ENCODE measurements around the gene PIK3CB.

DNA sequence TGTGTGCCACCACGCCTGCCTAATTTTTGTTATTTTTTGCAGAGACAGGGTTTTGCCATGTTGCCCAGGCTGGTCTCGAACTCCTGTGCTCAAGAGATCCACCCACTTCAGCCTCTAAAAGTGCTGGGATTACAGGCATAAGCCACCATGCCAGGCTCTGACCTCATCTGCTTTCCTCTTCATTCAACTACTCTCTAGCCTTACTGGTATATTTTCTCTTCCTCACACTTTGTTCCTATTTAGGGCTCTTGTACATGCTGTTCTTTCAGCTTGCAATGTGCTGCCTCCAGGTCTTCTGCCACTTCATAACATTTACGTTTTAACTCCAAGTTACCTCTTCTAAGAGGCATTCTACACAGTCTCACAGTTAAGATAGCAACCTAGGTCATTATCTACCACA lies 34.9 kb downstream of the PIK3CB start:
- TF ChIP-seq JUND (IDR thresholded peaks at IDR 0.05) = no peak
- no peak for TF ChIP-seq POLR2AphosphoS5 (IDR thresholded peaks at IDR 0.05; ENCODE audit: low read depth, low read length)
- no peak for TF ChIP-seq GABPA (IDR thresholded peaks at IDR 0.05; ENCODE audit: low read depth)
- TF ChIP-seq, protein P1, sequence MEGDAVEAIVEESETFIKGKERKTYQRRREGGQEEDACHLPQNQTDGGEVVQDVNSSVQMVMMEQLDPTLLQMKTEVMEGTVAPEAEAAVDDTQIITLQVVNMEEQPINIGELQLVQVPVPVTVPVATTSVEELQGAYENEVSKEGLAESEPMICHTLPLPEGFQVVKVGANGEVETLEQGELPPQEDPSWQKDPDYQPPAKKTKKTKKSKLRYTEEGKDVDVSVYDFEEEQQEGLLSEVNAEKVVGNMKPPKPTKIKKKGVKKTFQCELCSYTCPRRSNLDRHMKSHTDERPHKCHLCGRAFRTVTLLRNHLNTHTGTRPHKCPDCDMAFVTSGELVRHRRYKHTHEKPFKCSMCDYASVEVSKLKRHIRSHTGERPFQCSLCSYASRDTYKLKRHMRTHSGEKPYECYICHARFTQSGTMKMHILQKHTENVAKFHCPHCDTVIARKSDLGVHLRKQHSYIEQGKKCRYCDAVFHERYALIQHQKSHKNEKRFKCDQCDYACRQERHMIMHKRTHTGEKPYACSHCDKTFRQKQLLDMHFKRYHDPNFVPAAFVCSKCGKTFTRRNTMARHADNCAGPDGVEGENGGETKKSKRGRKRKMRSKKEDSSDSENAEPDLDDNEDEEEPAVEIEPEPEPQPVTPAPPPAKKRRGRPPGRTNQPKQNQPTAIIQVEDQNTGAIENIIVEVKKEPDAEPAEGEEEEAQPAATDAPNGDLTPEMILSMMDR (IDR thresholded peaks at IDR 0.05) = no peak
- TF ChIP-seq SMC3 (IDR thresholded peaks at IDR 0.05; ENCODE audit: low read depth, low read length) = no peak
- TF ChIP-seq EP300 (IDR thresholded peaks at IDR 0.05; ENCODE audit: borderline replicate concordance in 1 of 2, low read depth in 1 of 2, low read length in 1 of 2) = no peak
- no peak for TF ChIP-seq EZH2phosphoT487 (IDR thresholded peaks at IDR 0.05; ENCODE audit: borderline replicate concordance, low read depth)
- TF ChIP-seq, protein P2, sequence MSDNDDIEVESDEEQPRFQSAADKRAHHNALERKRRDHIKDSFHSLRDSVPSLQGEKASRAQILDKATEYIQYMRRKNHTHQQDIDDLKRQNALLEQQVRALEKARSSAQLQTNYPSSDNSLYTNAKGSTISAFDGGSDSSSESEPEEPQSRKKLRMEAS (IDR thresholded peaks at IDR 0.05; ENCODE audit: low read depth) = no peak
- TF ChIP-seq, protein P3, sequence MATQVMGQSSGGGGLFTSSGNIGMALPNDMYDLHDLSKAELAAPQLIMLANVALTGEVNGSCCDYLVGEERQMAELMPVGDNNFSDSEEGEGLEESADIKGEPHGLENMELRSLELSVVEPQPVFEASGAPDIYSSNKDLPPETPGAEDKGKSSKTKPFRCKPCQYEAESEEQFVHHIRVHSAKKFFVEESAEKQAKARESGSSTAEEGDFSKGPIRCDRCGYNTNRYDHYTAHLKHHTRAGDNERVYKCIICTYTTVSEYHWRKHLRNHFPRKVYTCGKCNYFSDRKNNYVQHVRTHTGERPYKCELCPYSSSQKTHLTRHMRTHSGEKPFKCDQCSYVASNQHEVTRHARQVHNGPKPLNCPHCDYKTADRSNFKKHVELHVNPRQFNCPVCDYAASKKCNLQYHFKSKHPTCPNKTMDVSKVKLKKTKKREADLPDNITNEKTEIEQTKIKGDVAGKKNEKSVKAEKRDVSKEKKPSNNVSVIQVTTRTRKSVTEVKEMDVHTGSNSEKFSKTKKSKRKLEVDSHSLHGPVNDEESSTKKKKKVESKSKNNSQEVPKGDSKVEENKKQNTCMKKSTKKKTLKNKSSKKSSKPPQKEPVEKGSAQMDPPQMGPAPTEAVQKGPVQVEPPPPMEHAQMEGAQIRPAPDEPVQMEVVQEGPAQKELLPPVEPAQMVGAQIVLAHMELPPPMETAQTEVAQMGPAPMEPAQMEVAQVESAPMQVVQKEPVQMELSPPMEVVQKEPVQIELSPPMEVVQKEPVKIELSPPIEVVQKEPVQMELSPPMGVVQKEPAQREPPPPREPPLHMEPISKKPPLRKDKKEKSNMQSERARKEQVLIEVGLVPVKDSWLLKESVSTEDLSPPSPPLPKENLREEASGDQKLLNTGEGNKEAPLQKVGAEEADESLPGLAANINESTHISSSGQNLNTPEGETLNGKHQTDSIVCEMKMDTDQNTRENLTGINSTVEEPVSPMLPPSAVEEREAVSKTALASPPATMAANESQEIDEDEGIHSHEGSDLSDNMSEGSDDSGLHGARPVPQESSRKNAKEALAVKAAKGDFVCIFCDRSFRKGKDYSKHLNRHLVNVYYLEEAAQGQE (IDR thresholded peaks at IDR 0.05; ENCODE audit: low read depth, low read length) = no peak
- no peak for TF ChIP-seq GATA2 (CRISPR knock-in tag; IDR thresholded peaks at IDR 0.05)
